ENCODE data around the gene DCUN1D3. TPM values are rescaled to one million over a fixed set of nuclear protein-coding genes. Genes with fewer than 3 reads are reported as not detected.
"Not testable (repeated sequence)": the region's sequence is repeated elsewhere in the genome, so short reads cannot be mapped to it uniquely, and the experiment has no call there.

Gene DCUN1D3
- total and polyA plus RNA-seq, 2 experiments from 2014 or later, result 8.5 to 13.7 TPM

GRCh38 chr16:20806168-20807050, 93.7 kb downstream of the DCUN1D3 start, which contains the start of the genes ERI2 and REXO5:
Gene ERI2 (minus strand): TSS chr16:20806472. CDS start chr16:20806430, 42 bp downstream.
Gene REXO5 (plus strand): TSS chr16:20806527. CDS start chr16:20806954, 427 bp downstream.
- no peaks in the 10 kb centered on the region for H3K79me2 ChIP-seq (replicated peaks; ENCODE audit: insufficient read depth)
- peak within 1 kb of the TSS; percentile 84 for H3K4me3 ChIP-seq
- Mint-ChIP-seq H3K4me3 (peak within 1 kb of the TSS; percentile 98), H3K27ac (peak within 1 kb of the TSS; percentile 98), H3K27me3 (ENCODE audit: insufficient read depth, low read depth, poor library complexity) (peaks cover 5% of the 10 kb centered on the region), H3K4me1 (peaks cover 14% of the 10 kb centered on the region; the same call in 2 of the 3 replicates), H3K9me3 (no peaks in the 10 kb centered on the region), H3K36me3 (ENCODE audit: low read depth) (no peaks in the 10 kb centered on the region)
- no peaks in the 10 kb centered on the region for H4K20me1 ChIP-seq (replicated peaks; ENCODE audit: insufficient read depth)
- no peaks in the 10 kb centered on the region for H3K36me3 ChIP-seq (ENCODE audit: insufficient read depth)
- peak; percentile 96 for DNase-seq (ENCODE audit: low spot score)
- H2AFZ ChIP-seq, result peak within 1 kb of the TSS; percentile 98
- H3K27ac ChIP-seq (ENCODE audit: low read depth), result peak within 1 kb of the TSS; percentile 95
- H3K4me2 ChIP-seq, result peak within 1 kb of the TSS; percentile 97
- H3K4me1 ChIP-seq (ENCODE audit: insufficient read depth), result peaks cover 5% of the 10 kb centered on the region; the same call in 1 of the 2 replicates
- H3K27me3 ChIP-seq (ENCODE audit: insufficient read depth), result no peaks in the 10 kb centered on the region
- H3K9me2 ChIP-seq (ENCODE audit: insufficient read depth), result no peaks in the 10 kb centered on the region
- peaks cover 11% of the 10 kb centered on the region; the same call in 1 of the 2 replicates for H3F3A ChIP-seq (replicated peaks; ENCODE audit: low read depth)
- TF ChIP-seq ZNF114 (CRISPR knock-in tag; IDR thresholded peaks at IDR 0.05), result no peak
- no peak for TF ChIP-seq EZH2phosphoT487 (IDR thresholded peaks at IDR 0.05; ENCODE audit: unreplicated experiment)
- TF ChIP-seq POLR2AphosphoS5 (IDR thresholded peaks at IDR 0.05; ENCODE audit: low read depth), result peak; percentile 83
- TF ChIP-seq ETS1 (IDR thresholded peaks at IDR 0.05), result peak; percentile 67; the same call in 1 of the 2 replicates
- TF ChIP-seq CTCF (conservative IDR thresholded peaks at IDR 0.05; ENCODE audit: low read depth in 2 of 2), result peak; percentile 34 to 40; a peak in 2 of 4 replicates
- ATAC-seq, result peak; percentile 89

- peak overlapping the region; percentile 98 for H3K4me3 Mint-ChIP-seq
- peak overlapping the region; percentile 84 for H3K4me3 ChIP-seq
- not testable (repeated sequence) for DNase-seq (ENCODE audit: low spot score); H3K36me3 Mint-ChIP-seq (ENCODE audit: low read depth); H4K20me1 ChIP-seq (replicated peaks; ENCODE audit: insufficient read depth); H3K79me2 ChIP-seq (replicated peaks; ENCODE audit: insufficient read depth); H3K27me3 Mint-ChIP-seq (ENCODE audit: insufficient read depth, low read depth, poor library complexity); H3K9me2 ChIP-seq (ENCODE audit: insufficient read depth); H3K4me1 ChIP-seq (ENCODE audit: insufficient read depth); ATAC-seq; H3K9me3 Mint-ChIP-seq; H3K27ac ChIP-seq (ENCODE audit: low read depth); H3K36me3 ChIP-seq (ENCODE audit: insufficient read depth); H3K27me3 ChIP-seq (ENCODE audit: insufficient read depth)
- peaks cover 11% of the 10 kb centered on the region; the same call in 1 of the 2 replicates for H3F3A ChIP-seq (replicated peaks; ENCODE audit: low read depth)
- H3K4me2 ChIP-seq, result peak overlapping the region; percentile 97
- H2AFZ ChIP-seq, result peak overlapping the region; percentile 98
- peaks cover 14% of the 10 kb centered on the region; the same call in 2 of the 3 replicates for H3K4me1 Mint-ChIP-seq
- H3K27ac Mint-ChIP-seq, result peak overlapping the region; percentile 43; the same call in 1 of the 2 replicates
Observed at GRCh38 chr16:20805684-20806167, 94.4 kb downstream of the DCUN1D3 start.

Small RNA genes within 50 kb of the gene (small RNA-seq; reads per million reads assigned to genes)
- gene RF00618 (ENCODE audit: low replicate concordance), result not detected

Other genes starting within 250 kb of the DCUN1D3 start
- gene ACSM1, start 202.7 kb downstream of the DCUN1D3 start, total RNA-seq (2014; rRNA removed; shearing (Covaris generic)), result 0.38 and 1.4 TPM in 2 replicates
- gene ACSM1, start 202.7 kb downstream of the DCUN1D3 start, polyA plus RNA-seq (2016; fragmentation: Nextera tagmentation; extraction: Ambion mirVana), result 0.26 and 0.34 TPM in 2 replicates
- 88.0 and 93.0 TPM in 2 replicates for gene THUMPD1, start 158.5 kb downstream of the DCUN1D3 start, total RNA-seq (2014; rRNA removed; shearing (Covaris generic))
- gene THUMPD1, start 158.5 kb downstream of the DCUN1D3 start, polyA plus RNA-seq (2016; fragmentation: Nextera tagmentation; extraction: Ambion mirVana), result 32.9 and 44.6 TPM in 2 replicates
- gene ACSM3, start 136.3 kb downstream of the DCUN1D3 start, total RNA-seq (2014; rRNA removed; shearing (Covaris generic)), result 8.7 and 13.4 TPM in 2 replicates
- gene ACSM3, start 136.3 kb downstream of the DCUN1D3 start, polyA plus RNA-seq (2016; fragmentation: Nextera tagmentation; extraction: Ambion mirVana), result 4.8 and 5.7 TPM in 2 replicates
- gene ERI2, start 93.9 kb downstream of the DCUN1D3 start, total RNA-seq (2014; rRNA removed; shearing (Covaris generic)), result 14.0 and 19.5 TPM in 2 replicates
- gene ERI2, start 93.9 kb downstream of the DCUN1D3 start, polyA plus RNA-seq (2016; fragmentation: Nextera tagmentation; extraction: Ambion mirVana), result 4.2 and 7.2 TPM in 2 replicates
- 5.9 and 6.9 TPM in 2 replicates for gene REXO5, start 93.8 kb downstream of the DCUN1D3 start, total RNA-seq (2014; rRNA removed; shearing (Covaris generic))
- gene REXO5, start 93.8 kb downstream of the DCUN1D3 start, polyA plus RNA-seq (2016; fragmentation: Nextera tagmentation; extraction: Ambion mirVana), result 5.4 and 6.5 TPM in 2 replicates
- gene LYRM1, start 413 bp upstream of the DCUN1D3 start, total RNA-seq (2014; rRNA removed; shearing (Covaris generic)), result 18.7 and 19.4 TPM in 2 replicates
- gene LYRM1, start 413 bp upstream of the DCUN1D3 start, polyA plus RNA-seq (2016; fragmentation: Nextera tagmentation; extraction: Ambion mirVana), result 24.8 and 24.9 TPM in 2 replicates